A673 (cell line): Measurements from ENCODE around the gene ELMO3. TPM values are rescaled to one million over a fixed set of nuclear protein-coding genes. Genes with fewer than 3 reads are reported as not detected.
A peak's percentile ranks its signal among the peaks of the same experiment; 100 is the strongest.

Source experiments
- BruUV-seq: library from RNA; stranded (reverse); fragments of 400-500 nt; replicated peaks from 2 replicates; lab custom pipeline; 2021; lab: Mats Ljungman, UMichigan
- CTCF ChIA-PET: fragments of 300-600 bp; sonication (Branson Sonifier 250); formaldehyde crosslinking; loops from one replicate; lab custom pipeline; 2022; ENCODE audit warnings: antibody characterized with exemption; lab: Charles Lee
- POLR2A ChIA-PET: fragments of 300-600 bp; sonication (Branson Sonifier 250); formaldehyde crosslinking; loops from one replicate; lab custom pipeline; 2022; ENCODE audit warnings: antibody characterized with exemption; ENCODE audit not compliant: low non-redundant PET; lab: Charles Lee
- DNase-seq: peaks from one replicate; pipeline ENCODE4 v3.0.0-alpha.2; 2015; ENCODE audit warnings: low spot score
- H3K27ac ChIP-seq: fragments of 200-600 bp; sonication (generic); 2 replicates; pipeline ENCODE4 v1.5.1; 2016; ENCODE audit warnings: mixed run types, low read depth, mild to moderate bottlenecking, mixed read lengths, antibody characterized with exemption, low read length; ENCODE audit not compliant: poor library complexity, severe bottlenecking
- H3K27me3 ChIP-seq: fragments of 200-600 bp; sonication (generic); replicated peaks from 2 replicates; pipeline ENCODE4 v1.6.1; 2017; ENCODE audit warnings: mixed run types, low read depth, mild to moderate bottlenecking, mixed read lengths, antibody characterized with exemption, low read length; ENCODE audit not compliant: insufficient read depth, poor library complexity
- H3K36me3 ChIP-seq: fragments of 200-600 bp; sonication (generic); 2 replicates; pipeline ENCODE4 v1.6.1; 2016; ENCODE audit warnings: mixed run types, mild to moderate bottlenecking, mixed read lengths, antibody characterized with exemption, low read length; ENCODE audit not compliant: insufficient read depth, poor library complexity, severe bottlenecking
- H3K4me1 ChIP-seq: fragments of 200-600 bp; sonication (generic); 2 replicates; pipeline ENCODE4 v1.6.1; 2017; ENCODE audit warnings: mixed run types, mild to moderate bottlenecking, mixed read lengths, antibody characterized with exemption, low read length; ENCODE audit not compliant: insufficient read depth, poor library complexity, severe bottlenecking
- H3K4me3 ChIP-seq: fragments of 200-600 bp; sonication (generic); 2 replicates; pipeline ENCODE4 v1.5.1; 2016; ENCODE audit warnings: low read depth, mixed run types, mild to moderate bottlenecking, mixed read lengths, low read length; ENCODE audit not compliant: poor library complexity, severe bottlenecking
- H3K9me3 ChIP-seq: fragments of 200-600 bp; sonication (generic); 2 replicates; pipeline ENCODE4 v1.6.1; 2016; ENCODE audit warnings: mixed run types, low read depth, mild to moderate bottlenecking, mixed read lengths, antibody characterized with exemption, low read length; ENCODE audit not compliant: poor library complexity, severe bottlenecking
- CTCF ChIP-seq: fragments of 300-800, 200-600 bp; sonication (generic); conservative IDR thresholded peaks from 2 replicates; pipeline ENCODE4 v1.5.1; 2017; ENCODE audit warnings: low read depth, mild to moderate bottlenecking, antibody characterized with exemption, low read length, moderate library complexity, mixed read lengths
- EZH2 ChIP-seq: fragments of 200-600 bp; sonication (generic); IDR thresholded peaks from 2 replicates; pipeline ENCODE4 v1.6.1; 2017; ENCODE audit warnings: borderline replicate concordance, low read depth, mild to moderate bottlenecking, mixed read lengths, antibody characterized with exemption, low read length; ENCODE audit not compliant: poor library complexity, severe bottlenecking
- intact Hi-C: fragments of 100-400 bp; cut with micrococcal nuclease; formaldehyde crosslinking; loops from one replicate; pipeline ENCODE4 v1.10.0; 2022; ENCODE audit not compliant: unreplicated experiment
- total RNA-seq: library from RNA; stranded (reverse); gene quantifications from 2 replicates; pipeline ENCODE4 v1.2.3, GENCODE V29; 2021

The ELMO3 gene
- total RNA-seq, 1 experiment from 2014 or later: 4.7 TPM

DNA sequence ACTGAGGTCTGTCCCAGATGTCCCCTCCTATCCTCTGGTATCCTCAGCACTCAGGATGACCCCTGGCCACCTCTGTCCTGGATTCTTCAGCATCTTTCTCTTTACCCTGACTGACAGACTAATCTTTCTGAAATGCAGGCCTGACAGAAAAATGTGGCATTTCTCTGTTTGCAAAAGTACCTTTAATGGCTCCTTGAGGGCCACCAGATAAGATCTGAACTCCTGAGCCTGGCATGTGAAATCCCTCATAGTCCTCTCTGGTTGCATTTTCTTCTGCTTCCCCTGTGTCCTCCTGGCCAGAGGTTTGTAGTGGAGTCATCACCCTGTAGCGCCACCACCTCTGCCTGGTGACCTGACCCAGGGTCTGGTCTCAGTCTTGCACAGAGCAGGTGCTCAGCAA lies 2.0 kb upstream of the ELMO3 start:
- no TSS peak for BruUV-seq
- H3K4me1 ChIP-seq: peaks cover 14% of the 10 kb centered on the region
- POLR2A ChIA-PET: interaction anchor here (0.6 kb wide), 1 partner anchor 12 kb away, joined by 3 read pairs; no protein-coding TSS in a partner anchor
- no peak overlapping the region for H3K4me3 ChIP-seq
- CTCF ChIA-PET: no interaction called here
- H3K27ac ChIP-seq: no peak overlapping the region
- H3K27me3 ChIP-seq: no peaks in the 10 kb centered on the region
- no peak for TF ChIP-seq CTCF
- no peak for TF ChIP-seq EZH2
- no peaks in the 10 kb centered on the region for H3K9me3 ChIP-seq
- peaks cover 59% of the 10 kb centered on the region for H3K36me3 ChIP-seq
- intact Hi-C loops: no loop called here
- no peak for DNase-seq

GRCh38 chr16:67197704-67198103 lies 1.2 kb upstream of the ELMO3 start:
- Histone ChIP-seq H3K27me3 (no peaks in the 10 kb centered on the region), H3K27ac (no peak overlapping the region), H3K9me3 (no peaks in the 10 kb centered on the region), H3K4me1 (peaks cover 13% of the 10 kb centered on the region), H3K36me3 (peaks cover 67% of the 10 kb centered on the region), H3K4me3 (no peak overlapping the region)
- no TSS peak for BruUV-seq
- DNase-seq: no peak
- intact Hi-C loops: no loop called here
- TF ChIP-seq EZH2: no peak
- no peak for TF ChIP-seq CTCF
- CTCF ChIA-PET: interaction anchor here (0.7 to 0.9 kb wide), 2 partner anchors 67 to 230 kb away, joined by 3 to 4 read pairs; no protein-coding TSS in a partner anchor
- POLR2A ChIA-PET: interaction anchor here (0.5 kb wide), 1 partner anchor 126 kb away, joined by 3 read pairs; no protein-coding TSS in a partner anchor

GRCh38 chr16:67198238-67198734 lies 645 bp upstream of the ELMO3 start:
- no peak overlapping the region for H3K27ac ChIP-seq
- H3K9me3 ChIP-seq: no peaks in the 10 kb centered on the region
- H3K4me3 ChIP-seq: no peak overlapping the region
- DNase-seq: peak; percentile 76
- TF ChIP-seq CTCF (peak; percentile 83), EZH2 (no peak)
- BruUV-seq: no TSS peak
- no peaks in the 10 kb centered on the region for H3K27me3 ChIP-seq
- intact Hi-C loops: no loop called here
- ChIA-PET CTCF (interaction anchor here (0.6 to 0.9 kb wide), 3 partner anchors 13 to 230 kb away, joined by 3 to 4 read pairs (median 3); no protein-coding TSS in a partner anchor), POLR2A (interaction anchor here (0.5 kb wide), 1 partner anchor 127 kb away, joined by 3 read pairs; no protein-coding TSS in a partner anchor)
- peaks cover 8% of the 10 kb centered on the region for H3K4me1 ChIP-seq
- peaks cover 68% of the 10 kb centered on the region for H3K36me3 ChIP-seq
